OCI-LY1 (cell line): ENCODE measurements around the gene TOX2.

Experiments used
- EZH2 ChIP-seq: fragments of 200-600 bp; sonication (generic), shearing (Covaris generic); IDR thresholded peaks from 2 replicates; pipeline ENCODE4 v1.8.0; 2017; ENCODE audit warnings: borderline replicate concordance, mixed run types, mild to moderate bottlenecking, antibody characterized with exemption, low read length, moderate library complexity, mixed read lengths
- TF ChIP-seq, protein P1 (sequence below): fragments of 200-600 bp; sonication (generic), shearing (Covaris generic); IDR thresholded peaks from 2 replicates; pipeline ENCODE4 v1.5.1; 2017; ENCODE audit warnings: mild to moderate bottlenecking, antibody characterized with exemption, low read length, moderate library complexity, mixed read lengths

DNA sequence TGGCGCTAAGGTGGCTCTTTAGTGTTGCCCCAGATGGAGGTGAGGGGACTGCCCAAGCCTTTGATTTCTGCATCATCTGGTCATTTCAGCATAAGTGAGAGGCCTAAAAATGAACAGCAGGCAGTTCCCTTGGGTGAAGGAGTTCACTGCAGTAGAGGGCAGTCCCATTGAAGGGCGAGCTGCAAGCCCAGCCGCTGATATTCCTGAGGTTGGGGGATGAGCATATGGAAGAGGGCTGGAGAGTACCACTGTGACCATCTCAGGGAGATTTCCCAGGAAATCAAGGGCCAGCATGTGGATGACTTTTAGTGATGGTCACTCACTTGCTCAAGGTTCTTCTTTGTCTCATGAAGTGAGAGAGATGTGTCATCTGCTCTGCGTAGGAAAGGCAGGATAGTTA lies 9.3 kb downstream of the TOX2 start:
- TF ChIP-seq, protein P1, sequence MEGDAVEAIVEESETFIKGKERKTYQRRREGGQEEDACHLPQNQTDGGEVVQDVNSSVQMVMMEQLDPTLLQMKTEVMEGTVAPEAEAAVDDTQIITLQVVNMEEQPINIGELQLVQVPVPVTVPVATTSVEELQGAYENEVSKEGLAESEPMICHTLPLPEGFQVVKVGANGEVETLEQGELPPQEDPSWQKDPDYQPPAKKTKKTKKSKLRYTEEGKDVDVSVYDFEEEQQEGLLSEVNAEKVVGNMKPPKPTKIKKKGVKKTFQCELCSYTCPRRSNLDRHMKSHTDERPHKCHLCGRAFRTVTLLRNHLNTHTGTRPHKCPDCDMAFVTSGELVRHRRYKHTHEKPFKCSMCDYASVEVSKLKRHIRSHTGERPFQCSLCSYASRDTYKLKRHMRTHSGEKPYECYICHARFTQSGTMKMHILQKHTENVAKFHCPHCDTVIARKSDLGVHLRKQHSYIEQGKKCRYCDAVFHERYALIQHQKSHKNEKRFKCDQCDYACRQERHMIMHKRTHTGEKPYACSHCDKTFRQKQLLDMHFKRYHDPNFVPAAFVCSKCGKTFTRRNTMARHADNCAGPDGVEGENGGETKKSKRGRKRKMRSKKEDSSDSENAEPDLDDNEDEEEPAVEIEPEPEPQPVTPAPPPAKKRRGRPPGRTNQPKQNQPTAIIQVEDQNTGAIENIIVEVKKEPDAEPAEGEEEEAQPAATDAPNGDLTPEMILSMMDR = no peak
- TF ChIP-seq EZH2 = no peak
